HEK293 (cell line): Measurements from ENCODE around the gene TEX13C.

Source experiments
- CTCF ChIP-seq: fragments of 450-650 bp; formaldehyde crosslinking; IDR thresholded peaks from 2 replicates; pipeline ENCODE4 v1.5.1; 2016; ENCODE audit warnings: missing biosample characterization, missing genetic modification characterization
- KLF7 ChIP-seq: fragments of 450-650 bp; formaldehyde crosslinking; IDR thresholded peaks from 2 replicates; pipeline ENCODE4 v1.5.1; 2016; ENCODE audit warnings: missing biosample characterization, missing genetic modification characterization, borderline replicate concordance
- PATZ1 ChIP-seq: fragments of 450-650 bp; formaldehyde crosslinking; IDR thresholded peaks from 2 replicates; pipeline ENCODE4 v1.5.1; 2016; ENCODE audit warnings: missing biosample characterization, missing genetic modification characterization
- ZBTB8A ChIP-seq: fragments of 450-650 bp; formaldehyde crosslinking; IDR thresholded peaks from 2 replicates; pipeline ENCODE4 v1.5.1; 2016; ENCODE audit warnings: missing biosample characterization, missing genetic modification characterization
- ZEB2 ChIP-seq: fragments of 450-650 bp; formaldehyde crosslinking; IDR thresholded peaks from 2 replicates; pipeline ENCODE4 v1.5.1; 2016; ENCODE audit warnings: missing biosample characterization, missing genetic modification characterization
- ZNF10 ChIP-seq: fragments of 450-650 bp; formaldehyde crosslinking; IDR thresholded peaks from 2 replicates; pipeline ENCODE4 v1.5.1; 2017; ENCODE audit warnings: missing biosample characterization, missing genetic modification characterization
- ZNF112 ChIP-seq: fragments of 450-650 bp; formaldehyde crosslinking; IDR thresholded peaks from 2 replicates; pipeline ENCODE4 v1.5.0; 2017; ENCODE audit warnings: missing biosample characterization, missing genetic modification characterization
- ZNF114 ChIP-seq: fragments of 450-650 bp; formaldehyde crosslinking; IDR thresholded peaks from 2 replicates; pipeline ENCODE4 v1.5.0; 2017; ENCODE audit warnings: missing biosample characterization, missing genetic modification characterization
- ZNF335 ChIP-seq: fragments of 450-650 bp; formaldehyde crosslinking; conservative IDR thresholded peaks from 2 replicates; pipeline ENCODE4 v1.5.1; 2016; ENCODE audit warnings: missing biosample characterization, missing genetic modification characterization
- ZNF660 ChIP-seq: fragments of 450-650 bp; IDR thresholded peaks from 2 replicates; pipeline ENCODE4 v1.5.1; 2018; ENCODE audit warnings: missing biosample characterization, mild to moderate bottlenecking, missing genetic modification characterization
- TF ChIP-seq, protein P1 (sequence below): fragments of 450-650 bp; formaldehyde crosslinking; optimal IDR thresholded peaks from 2 replicates; pipeline ENCODE3; 2016; ENCODE audit warnings: missing biosample characterization, mild to moderate bottlenecking, missing genetic modification characterization

DNA sequence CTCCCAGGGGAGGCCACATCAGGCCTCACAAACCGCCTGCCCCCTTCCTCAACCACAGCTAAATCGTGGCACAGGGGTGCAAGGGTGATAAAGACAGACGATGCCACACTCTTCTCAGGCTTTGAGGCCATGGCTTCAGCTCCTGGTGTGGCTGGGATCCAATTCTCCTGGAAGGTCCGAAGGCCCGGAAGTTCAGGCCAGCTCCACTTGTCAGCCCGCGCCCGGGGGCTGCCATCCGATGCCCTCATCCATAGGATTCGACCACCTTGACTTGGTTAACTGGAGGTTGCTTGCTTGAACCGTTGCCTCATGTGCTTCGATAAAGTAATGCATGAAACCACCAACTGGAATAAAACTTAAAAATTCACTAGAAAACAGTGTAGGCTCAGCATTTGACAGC, 8.2 kb downstream of the TEX13C start:
- TF ChIP-seq PATZ1 (no peak), CTCF (no peak), ZNF114 (tag by site-specific recombination) (no peak), ZNF660 (tag by site-specific recombination) (no peak), ZNF112 (tag by site-specific recombination) (no peak), ZBTB8A (tag by site-specific recombination) (no peak), KLF7 (tag by site-specific recombination) (no peak), ZNF335 (tag by site-specific recombination) (no peak), ZNF10 (tag by site-specific recombination) (no peak), ZEB2 (tag by site-specific recombination) (no peak)
- TF ChIP-seq, protein P1, sequence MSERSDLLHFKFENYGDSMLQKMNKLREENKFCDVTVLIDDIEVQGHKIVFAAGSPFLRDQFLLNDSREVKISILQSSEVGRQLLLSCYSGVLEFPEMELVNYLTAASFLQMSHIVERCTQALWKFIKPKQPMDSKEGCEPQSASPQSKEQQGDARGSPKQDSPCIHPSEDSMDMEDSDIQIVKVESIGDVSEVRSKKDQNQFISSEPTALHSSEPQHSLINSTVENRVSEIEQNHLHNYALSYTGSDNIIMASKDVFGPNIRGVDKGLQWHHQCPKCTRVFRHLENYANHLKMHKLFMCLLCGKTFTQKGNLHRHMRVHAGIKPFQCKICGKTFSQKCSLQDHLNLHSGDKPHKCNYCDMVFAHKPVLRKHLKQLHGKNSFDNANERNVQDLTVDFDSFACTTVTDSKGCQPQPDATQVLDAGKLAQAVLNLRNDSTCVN (tag by site-specific recombination) = no peak
